GM21825 (cell line): ENCODE results near the gene FREY1.

Source experiments
- ATAC-seq: cut with Tn5 transposase; IDR thresholded peaks from one replicate; pipeline ENCODE4 v1.9.1; 2021; ENCODE audit warnings: mild to moderate bottlenecking, moderate library complexity; ENCODE audit not compliant: unreplicated experiment

Gene FREY1, protein sequence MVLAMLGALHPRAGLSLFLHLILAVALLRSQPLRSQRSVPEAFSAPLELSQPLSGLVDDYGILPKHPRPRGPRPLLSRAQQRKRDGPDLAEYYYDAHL

GRCh38 chr11:45906965-45907611 is at the start of gene FREY1:
Gene FREY1, minus strand, starts transcription at chr11:45907271. Its CDS starts 26 bp downstream, at chr11:45907245.
- no peak for ATAC-seq

DNA sequence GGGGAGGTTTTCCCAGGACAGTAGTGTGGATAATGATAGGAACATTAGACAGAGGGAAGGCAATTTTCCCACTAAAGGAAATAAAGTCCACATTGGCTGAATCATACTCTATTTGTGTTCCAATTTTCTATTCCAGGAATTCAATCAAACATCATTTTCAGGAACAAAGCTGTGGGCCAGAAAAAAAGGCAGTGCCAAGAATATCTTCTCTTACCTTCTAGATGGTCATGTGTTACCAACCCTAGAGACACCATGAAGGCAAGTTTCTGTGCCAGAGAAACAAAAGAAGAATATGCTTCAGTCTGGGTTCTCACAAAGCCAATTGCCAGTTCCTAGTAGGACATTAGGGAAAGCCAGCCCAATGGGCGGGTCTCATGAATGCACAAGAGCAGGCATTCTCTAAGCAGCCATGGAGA is 42.9 kb upstream of the FREY1 start:
- no peak for ATAC-seq

DNA sequence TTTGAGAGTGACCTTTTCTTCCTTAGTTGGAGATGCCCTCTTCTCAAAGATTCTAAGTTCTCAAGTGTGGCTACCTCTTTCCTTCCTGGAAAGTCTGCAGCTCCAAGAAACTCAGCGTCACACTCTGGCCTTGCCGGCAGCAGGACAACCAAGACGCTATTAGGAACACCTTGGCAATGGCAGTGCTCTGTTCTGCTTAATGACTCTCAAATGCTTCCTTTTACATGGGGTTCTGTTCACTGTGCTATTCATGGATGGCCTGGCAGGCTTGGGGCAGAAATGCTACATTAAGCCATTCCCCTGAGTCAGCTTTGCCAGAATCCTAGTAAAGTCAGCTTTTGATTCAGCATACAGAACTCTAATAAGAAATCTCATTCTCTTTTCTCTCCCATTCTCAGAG is 41.3 kb upstream of the FREY1 start:
- no peak for ATAC-seq

GRCh38 chr11:45947885-45948284 is 40.8 kb upstream of the FREY1 start:
- no peak for ATAC-seq

DNA sequence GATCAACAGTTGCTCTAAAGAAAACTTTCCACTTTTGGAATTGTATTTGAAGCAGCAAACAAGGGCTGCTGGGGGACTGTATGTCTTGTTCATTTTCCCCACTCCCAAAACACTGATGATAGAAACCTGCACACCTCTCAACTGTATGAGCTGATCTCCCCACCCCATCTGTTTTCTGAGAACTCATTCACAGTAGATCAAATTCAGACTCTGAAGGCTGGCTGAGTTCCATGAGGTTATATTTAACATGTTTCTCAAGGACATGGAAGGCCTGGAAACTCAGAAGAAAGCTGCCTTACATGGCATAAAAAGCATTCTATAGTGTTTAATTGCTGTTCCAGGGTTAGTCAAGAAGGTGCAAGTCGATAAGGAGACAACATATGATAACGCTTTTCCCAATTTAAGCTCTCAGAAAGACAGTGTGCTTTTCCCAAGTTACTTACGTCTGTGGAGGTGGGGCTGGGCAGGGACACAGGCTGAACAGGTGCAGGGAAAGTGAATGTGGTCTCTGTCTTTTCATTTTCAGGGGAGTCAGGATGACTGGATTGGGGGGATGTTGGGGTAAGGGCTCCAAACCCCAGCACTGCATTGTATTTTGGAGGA is 38.4 kb upstream of the FREY1 start:
- no peak for ATAC-seq

GRCh38 chr11:45942381-45942780 is 35.3 kb upstream of the FREY1 start:
- no peak for ATAC-seq

GRCh38 chr11:45941285-45941684 is 34.2 kb upstream of the FREY1 start:
- no peak for ATAC-seq

DNA sequence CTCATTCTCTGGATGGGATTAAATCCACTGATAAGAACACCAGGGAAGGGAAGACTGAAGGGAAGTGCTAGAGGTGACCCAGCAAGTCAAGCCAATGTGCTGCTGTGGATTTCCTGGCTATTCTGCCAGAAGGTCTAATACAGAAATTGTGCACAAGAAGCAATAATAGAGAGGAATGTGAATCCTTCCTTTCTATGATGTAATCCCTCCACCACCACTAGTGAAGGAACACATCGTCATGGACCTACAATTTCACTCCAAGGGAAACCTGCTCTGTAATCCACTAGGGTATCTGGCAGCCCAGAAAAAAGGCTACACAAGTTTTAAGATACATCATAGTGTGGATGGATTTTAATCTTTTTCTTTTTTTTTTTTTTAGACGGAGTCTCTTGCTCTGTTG is 32.8 kb upstream of the FREY1 start:
- no peak for ATAC-seq

DNA sequence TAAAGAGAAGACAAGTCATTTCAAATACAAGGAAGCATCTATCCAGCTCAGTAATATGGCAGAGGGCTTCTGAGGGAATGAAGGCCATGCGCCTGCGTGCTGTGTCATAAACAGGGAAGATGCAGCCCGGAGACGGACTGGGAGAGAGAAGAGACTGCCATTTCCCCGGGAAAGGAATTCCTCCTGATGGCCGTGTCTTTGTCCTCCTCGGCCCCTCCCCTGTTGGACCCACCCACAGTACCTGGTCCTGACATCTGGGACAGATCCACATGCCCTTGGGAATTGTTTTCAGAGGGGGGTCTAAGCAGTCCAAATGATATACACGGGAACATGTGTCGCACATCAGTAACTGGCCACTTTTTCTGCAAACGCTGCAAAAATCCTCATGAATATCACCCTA is 30.8 kb upstream of the FREY1 start:
- ATAC-seq: no peak

- ATAC-seq: no peak
Observed at GRCh38 chr11:45936511-45937054, 29.5 kb upstream of the FREY1 start.

DNA sequence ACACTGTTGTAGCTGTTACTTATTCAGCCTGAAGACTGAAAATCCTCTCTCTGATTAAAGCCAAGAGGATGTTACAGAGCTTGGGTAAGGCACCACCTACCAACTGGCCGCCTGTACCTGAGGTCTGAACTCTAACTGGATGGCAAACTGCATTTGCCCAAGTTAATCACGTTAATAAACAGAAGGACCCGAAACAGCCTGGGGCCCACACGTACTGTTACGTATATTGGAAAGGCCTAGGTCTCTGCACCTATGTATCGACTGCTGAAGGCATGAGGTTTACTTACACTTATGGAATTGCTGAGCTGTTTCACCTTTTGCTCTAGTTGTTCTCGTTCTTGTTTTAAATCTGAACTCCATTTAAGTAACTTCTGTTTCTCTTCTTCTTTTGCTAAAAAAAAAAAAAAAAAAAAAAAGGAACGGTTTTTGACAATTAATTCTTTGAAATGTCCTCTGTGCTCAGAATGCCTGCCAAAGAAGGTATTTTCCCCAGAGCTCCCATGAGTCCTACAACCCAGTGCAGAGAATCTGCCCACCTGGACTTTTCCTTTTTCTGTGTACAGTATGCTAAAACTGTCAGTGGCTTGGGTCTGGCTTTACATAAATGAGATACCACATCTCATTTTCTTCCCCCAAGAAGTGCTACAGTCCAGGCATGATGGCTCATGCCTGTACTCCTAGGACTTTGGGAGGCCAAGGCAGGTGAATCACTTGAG is 28.4 kb upstream of the FREY1 start:
- no peak for ATAC-seq

- no peak for ATAC-seq
Observed at GRCh38 chr11:45934580-45935318, 27.7 kb upstream of the FREY1 start.

- ATAC-seq: no peak
Observed at GRCh38 chr11:45933846-45934579, 26.9 kb upstream of the FREY1 start.

DNA sequence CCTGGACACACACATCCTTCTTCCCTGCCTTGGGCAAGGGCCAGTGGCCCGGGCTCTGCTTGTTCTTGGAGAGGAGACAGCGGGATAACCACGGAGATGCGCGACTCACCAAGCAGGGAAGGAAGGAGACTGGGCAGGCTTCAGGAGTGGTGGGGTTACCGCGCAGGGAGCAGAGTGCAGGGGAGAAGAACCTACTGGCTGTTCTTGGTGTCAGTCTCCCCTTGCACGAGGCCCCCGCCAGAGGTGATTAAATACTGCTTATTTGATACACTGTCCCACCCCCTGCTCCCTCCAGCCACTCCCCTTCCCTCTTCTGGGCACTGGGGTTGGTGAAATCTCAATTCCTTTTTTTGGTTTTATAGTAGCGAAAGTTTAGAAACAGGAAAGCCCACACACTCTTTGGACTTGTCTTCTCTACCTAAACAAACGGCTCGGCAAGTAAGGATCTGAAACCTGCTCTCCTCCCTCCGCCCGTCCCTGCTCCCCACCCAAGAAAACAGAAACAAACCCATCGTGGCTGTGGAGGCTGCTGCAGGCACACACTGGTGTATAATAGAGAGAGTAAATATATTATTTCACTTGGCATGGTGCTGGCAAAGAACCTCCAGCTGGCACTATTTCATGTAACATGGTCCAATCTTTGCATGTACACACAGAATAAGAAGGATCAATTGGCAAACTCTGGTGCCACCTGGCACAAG is 26.2 kb upstream of the FREY1 start:
- ATAC-seq: no peak

DNA sequence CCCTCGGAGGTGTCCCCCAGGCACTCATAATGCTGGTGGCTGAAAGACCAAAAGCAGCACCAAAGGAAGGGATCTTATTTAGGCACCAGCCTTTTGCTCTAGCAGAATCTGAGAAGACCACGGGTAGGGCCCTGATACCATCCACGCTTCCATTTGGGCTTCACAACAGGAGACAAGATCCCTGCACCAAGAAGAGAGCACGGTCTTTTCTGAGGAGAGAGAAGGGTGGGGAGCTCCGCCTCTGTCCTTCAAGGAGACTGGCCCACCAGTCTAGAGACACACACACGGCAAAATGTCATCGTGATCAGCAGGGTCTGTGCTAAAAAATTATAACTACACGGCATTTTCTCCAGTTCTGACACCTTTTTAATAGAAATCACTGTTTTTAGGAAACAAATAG is 25.1 kb upstream of the FREY1 start:
- no peak for ATAC-seq

- no peak for ATAC-seq
Observed at GRCh38 chr11:45931739-45932138, 24.7 kb upstream of the FREY1 start.

GRCh38 chr11:45930951-45931570 is 24.0 kb upstream of the FREY1 start:
- no peak for ATAC-seq

DNA sequence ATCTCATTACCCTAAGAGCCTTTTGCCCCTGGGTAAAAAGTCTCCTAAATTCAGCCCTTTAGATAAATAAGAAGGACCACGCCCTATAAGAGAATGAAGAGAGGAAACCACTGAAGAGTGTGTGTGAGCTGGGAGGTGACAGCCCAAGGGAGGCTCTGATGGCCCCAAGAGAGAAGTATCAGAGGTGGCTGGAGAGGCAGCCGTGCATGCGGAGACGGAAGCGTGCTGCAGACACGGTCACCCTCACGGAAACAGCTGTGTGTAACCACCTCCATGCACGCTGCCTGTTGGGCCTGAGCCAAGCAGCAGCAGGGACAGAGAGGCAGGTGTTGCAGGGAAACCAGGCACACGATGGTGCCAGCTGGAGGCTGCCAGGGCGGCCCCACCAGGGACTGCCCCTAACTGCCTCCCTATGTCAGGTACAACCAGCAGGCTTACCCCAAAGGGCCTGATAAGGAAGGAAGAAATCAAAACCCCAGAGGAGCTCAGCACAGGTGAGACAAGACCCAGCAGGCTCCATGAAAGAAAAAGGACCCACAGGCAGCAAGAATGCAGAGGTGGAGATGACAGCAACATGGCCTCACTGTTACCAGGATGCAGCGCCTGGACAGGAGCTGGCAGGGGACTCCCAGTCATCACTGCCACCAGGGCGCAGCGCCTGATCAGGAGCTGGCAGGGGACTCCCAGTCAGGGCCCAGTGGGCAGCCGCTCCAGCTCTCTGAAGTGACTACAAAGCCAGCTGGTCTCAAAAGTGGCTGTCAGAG is 23.1 kb upstream of the FREY1 start:
- peak; percentile 86 for ATAC-seq
